NCI-H1417 treated with DMSO at 0.1 percent for 48 hours (cell line): ENCODE results near the gene RCE1.

Experiments used
- DNase-seq: peaks from one replicate; lab custom pipeline; 2025; lab: John Stamatoyannopoulos, UW

RCE1 gene

DNA sequence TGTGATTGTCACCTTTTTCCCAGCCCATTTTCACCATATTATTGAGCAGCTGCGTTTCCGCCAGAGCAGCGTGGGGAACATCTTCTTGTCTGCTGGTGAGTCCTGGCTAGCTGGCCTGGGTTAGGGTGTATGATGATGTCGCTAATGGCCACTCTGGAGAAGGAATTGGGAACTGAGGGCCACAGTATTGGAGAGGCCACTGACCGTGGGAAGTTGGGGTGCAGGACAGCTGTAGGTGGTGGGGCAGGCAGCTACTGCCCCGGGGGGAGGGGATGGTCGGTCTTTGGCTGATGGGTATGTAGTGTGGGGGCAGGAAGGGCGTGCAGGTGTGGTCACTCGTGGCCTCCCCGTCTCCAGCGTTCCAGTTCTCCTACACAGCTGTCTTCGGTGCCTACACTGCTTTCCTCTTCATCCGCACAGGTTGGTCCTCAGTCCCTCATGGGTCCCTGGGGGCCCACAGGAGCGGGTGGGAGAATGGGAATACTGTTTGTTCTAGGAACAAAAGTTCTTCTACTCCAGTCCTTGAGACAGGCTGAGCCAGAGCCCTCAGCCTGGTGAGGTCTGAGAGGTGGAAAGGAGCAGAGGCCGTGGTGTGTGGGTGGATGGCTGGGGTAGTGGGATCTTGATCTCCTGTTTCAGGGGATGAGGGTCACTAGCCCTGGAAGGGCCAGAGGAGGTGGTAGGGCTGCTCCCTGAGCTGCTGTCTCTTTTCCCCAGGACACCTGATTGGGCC lies 2.1 kb downstream of the RCE1 start:
- DNase-seq: no peak

DNA sequence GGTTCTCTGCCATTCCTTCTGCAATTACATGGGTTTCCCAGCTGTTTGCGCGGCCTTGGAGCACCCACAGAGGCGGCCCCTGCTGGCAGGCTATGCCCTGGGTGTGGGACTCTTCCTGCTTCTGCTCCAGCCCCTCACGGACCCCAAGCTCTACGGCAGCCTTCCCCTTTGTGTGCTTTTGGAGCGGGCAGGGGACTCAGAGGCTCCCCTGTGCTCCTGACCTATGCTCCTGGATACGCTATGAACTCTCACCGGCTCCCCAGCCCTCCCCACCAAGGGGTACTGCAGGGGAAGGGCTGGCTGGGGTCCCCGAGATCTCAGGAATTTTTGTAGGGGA lies 2.6 kb downstream of the RCE1 start:
- DNase-seq: no peak

DNA sequence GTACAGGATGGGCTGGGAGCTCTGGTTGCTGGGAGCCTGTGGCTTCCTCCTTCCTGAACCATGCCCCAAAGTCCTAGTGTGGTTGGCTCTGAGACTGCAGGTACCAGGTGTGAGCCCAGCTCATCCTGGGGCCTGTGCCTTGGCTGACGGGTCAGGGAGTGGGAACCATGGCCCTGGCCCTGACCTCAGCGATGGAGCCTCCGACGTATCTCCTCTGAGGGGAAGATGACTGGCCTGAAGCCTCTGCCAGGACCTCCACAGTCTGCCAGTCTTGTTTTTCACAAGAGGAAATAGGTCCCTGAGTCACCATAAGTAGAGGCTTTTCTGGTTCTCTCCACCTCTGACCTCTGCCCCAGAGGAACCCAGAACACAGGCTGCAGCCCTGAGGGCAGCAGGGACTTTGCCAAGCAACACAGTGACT lies 3.4 kb downstream of the RCE1 start:
- no peak for DNase-seq

DNA sequence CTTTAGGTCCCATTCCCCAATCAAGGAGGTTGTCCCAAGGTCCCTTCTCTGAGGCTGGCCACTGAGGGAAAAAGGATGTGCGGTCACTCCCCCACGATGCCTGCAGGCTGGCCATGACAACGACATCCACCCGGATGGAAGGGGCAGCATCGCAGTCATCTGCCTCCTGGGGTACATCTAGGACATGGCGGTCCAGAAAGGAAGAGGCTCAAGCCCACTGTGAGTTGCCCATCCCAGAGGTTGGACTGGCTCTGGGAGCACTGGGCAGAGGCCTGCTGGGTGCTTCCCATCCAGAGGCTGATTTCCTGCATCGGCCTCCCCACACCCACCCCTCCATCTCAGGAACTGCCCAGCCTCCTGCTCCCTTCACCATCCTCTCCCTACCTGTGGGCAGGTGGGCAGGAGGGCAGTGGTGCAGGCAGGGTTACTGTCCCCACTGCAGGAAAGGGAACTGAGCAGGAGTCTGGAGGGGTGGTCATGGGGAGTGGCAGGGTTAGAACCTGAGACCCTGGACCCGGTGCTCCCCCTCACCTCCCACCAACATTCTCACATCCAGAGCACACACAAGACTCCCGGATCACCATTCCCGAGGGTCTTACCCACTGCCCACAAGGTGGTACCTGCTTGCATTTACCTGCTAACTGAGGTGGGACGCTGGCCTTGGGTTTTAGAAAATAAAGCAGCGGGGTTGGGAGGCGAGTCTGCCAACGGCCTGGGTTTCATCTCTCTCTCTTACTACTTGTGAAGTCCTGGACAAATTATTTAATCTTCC lies 4.4 kb downstream of the RCE1 start:
- DNase-seq: no peak

DNA sequence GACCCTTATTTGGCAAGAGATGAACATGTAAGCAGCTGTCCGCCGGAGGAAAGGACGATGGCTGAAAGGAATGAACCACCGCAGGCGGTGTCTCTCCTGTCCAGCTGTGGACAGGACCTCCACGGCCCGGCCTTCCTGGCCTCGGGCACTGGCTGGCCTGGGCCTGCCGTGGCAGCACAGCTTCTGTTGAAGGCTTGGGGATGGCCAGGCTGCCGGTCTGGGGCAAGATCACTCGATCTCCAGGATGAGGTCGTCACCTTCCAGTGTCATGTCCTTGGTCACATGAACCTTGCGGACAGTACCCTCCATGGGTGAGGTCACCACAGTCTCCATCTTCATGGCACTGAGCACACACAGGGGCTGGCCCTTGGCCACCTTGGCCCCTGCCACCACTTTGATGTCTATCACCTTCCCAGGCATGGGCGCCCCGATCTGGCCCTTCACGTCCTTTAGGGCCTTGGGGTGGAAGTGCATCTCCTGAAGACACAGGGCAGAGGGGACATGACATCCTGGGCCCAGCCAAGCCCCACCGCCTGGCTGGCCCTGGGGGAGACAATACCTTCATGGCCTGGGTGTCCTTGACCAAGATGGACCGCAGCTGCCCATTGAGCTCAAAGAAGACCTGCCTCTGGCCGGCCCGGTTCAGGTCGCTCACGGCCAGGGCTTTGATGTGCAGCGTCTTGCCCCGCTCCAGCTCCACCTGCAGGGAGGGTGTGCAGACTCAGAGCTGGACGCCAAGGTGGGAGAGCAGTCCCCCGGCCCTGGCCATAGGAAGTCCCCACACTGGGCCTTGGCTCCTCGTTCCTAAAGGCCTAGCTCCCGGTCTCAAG lies 5.6 kb downstream of the RCE1 start:
- DNase-seq: no peak

DNA sequence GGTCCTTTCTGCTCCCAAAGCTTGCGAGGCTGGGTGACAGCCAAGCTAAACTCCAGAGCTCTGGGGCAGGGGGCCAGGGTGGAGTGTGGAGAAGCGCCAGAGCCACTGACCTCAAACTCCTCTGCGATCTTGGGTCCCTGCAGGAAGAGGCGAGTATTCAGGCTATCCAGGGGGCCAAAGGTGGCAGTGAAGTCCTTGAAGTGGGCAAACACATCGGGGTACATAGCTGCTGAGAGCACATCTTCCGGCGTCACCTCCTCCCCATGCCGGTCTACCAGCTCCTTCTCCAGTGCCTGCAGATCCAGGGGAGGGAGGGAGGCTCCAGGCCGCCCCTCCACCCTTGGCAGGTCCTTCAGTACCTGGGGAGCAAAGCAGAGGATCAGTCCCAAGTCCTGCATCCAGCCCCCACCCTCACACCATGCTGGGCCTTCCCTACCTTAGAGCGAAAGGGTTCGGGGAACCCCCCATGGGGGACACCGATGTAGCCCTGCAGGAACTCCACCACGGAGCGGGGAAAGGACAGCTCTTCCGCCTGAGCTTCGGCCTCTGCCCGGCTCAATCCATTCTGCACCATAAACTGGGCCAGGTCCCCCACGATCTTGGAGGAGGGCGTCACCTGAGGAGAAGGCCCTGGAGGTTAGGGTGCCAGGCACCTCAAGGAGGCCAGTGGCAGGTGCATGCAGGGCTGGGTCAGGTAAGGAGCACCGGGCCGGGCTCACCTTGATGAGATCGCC lies 6.4 kb downstream of the RCE1 start:
- no peak for DNase-seq

DNA sequence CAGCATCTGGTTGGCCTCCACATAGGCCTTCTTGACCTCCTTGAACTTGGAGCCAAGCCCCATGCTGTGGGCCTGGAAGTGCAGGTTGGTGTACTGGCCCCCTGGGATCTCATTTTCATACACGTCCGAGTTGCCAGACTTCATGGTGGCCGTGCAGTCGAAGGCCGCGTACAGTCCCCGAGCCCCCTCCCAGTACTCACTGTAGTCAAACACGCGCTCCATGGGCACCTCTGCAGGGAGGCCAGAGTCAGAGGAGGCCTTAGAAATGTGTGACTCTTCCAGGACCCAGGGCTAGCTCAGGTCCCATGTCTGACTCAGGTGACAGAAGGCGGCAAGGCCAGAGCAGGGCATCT lies 7.0 kb downstream of the RCE1 start:
- no peak for DNase-seq

DNA sequence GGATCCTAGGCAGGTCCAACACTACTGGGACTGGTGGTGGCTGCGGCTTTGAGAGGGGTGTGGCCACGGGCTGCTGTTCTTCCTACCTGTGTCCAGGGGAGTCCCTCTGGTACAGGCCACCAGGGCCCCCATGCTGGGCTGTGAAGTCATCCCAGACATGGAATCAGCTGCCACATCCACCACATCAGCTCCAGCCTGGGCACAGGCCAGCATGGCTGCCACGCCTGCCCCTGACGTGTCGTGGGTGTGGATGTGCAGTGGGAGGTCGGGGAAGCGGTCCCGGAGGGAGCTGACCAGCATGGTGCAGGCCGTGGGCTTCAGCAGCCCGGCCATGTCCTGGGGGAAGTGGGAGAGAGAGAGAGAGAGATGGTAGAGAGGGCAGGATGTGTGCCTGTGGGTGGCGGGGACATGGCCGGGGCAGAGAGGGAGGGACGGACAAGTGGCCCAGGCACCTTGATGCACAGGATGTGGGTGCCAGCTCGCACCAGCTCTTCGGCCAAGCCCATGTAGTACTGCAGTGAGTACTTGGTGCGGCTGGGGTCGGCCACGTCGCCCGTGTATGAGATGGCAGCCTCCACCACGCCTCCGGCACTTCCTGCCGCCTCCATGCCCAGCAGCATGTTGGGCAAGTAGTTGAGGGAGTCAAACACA lies 7.5 kb downstream of the RCE1 start:
- DNase-seq: no peak

DNA sequence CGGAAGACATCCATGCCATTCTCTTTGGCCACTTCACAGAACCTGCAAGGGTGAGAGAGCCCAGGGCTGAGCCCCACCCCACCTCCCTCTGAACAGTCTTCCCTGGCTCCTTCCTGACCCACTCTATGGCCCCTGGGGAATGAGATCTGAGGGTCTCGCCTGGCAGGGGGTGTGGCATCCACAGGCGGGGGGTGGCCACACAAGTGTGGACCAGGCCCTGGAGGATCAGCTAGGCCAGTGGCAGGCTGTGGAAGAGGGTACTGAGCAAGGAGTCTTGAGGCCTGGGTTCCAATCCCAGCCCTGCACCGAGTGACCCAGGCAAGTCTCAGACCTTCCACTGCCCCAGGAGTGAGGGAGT lies 8.0 kb downstream of the RCE1 start:
- no peak for DNase-seq

DNA sequence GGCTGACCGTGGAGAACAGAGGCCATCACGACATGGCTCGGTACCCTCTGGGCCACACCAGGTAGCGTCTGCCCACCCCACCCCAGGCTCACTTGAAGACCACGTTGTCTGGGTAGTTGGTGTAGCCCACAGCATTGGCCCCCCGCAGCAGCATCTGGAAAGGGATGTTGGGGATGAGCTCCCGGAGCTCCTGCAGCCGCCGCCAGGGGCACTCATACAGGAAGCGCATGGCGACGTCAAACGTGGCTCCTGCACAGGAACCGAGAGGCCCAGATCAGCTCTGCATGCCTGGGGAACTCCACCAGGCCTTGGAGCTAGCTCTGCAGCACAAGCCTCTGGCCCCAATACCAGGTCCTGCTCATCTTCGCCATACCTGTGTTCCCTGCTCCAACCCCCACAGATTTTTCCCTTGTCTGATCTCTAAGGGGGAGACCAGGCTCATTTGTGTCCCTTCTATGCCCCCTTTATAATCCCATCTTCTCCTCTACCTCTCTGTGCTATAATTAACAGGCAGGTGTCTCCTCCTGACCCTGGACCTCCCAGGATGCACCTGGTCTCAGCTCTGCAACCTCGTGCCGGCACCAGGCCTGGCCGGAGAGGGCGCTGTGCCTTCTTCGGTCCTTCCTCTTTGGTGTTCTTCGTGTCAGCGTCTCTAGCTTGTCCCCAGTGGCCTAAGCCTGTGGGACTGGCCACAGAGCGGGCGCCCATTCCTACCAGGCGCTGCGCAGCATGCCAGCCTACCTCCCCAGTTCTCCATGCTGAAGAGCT lies 8.6 kb downstream of the RCE1 start:
- DNase-seq: no peak

DNA sequence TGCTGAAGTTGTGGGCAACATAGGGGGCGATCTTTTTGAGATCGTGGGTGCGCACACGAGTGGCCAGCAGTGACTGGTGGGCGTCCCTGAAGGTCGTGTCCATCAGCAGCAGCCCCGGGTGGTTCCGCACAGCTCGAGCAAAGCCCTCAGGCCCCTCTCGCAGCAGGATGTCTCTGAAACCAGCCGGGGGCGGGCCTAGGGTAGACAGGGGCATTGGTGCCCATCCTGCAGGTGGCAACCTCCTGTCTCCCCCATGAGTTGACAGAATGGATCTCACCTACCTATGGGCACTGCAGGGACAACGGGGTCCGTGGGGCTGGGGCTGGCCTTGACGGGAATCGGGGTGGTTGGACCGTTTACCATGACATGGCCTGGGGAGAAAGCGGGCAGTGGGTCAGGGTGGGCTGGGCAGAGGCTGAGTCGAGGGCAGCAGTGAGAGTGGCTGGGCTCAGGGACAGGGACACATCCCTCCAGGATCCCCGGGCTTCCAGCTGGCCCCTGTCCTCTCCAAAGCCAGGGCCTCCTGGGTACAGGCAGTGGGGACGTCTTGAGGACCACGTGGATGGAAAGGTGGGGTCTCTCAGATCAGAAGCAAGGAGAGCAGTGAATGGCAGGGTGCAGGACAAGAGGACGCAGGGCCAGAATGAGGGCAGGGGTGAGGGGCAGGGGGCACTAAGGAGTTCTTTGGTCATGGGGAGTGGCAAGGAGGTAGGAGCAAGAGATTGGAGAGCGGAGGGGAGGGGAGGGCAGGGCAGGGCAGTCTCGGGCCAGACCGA lies 9.4 kb downstream of the RCE1 start:
- DNase-seq: no peak

DNA sequence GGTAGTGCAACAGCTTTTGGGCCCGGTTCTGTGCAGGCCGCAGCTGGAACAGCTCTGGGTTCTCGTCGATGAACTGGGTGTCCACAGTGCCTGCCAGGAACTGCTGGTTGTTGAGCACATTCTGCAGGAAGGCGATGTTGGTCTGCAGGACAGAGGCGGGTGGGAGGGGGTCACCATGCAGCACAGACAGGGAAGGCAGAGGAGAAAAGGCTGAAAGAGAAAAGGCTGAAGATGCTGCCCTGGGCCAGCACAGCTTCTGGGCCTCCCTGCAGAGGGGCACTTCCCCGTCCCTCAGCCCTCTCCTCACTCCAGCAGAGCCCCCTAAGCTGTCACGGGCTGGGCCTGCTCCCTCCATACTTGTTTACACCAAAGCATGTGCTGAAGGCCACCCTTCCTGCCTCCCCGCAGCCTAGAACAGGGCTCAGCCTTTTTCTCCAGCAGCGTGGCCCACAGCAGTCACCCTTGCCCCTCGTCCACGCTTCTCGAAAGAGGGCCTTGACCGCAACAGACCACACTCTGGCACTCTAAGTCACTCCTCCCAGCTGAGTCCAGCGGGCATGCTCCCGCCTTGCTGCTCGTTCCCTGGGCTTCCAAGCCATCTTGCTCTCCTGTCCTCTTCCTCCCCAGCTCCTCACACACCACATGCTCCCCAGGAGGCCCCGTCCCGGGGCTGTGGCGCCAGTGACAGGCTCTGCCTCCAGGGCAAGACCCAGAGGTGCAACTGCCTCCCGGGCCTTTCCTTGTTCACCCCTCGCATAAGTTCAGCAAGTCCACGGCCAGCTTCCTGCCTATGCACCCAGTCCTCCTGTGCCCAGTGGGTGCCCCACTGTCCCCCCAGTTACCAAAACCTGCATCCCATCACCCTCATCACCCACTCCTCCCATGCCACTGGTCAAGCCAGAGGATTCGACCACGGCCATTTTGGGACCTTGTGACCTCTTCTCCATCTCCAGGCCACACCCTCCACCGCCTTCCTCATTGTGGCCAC lies 10.3 kb downstream of the RCE1 start:
- no peak for DNase-seq

DNA sequence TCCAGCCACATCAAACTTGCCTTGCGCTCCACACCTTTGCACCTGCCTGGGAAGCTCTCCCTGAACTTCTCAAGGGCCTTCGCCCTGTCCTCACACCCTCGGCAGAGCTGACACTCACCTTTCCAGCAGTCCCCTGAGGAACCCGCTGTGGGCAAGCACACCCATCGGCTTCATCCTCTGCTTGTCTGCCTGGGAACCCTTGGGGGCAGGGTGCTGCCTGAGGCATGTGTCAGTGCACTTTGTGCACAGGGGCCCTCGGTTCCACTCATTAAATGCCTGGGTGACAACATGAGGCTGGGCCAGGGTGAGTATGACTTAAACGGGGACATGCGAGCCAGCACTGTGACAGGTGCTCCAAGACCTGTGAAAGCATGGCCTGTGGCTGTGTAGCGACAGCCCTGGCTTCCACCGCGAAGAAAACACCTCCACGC lies 11.0 kb downstream of the RCE1 start:
- no peak for DNase-seq

DNA sequence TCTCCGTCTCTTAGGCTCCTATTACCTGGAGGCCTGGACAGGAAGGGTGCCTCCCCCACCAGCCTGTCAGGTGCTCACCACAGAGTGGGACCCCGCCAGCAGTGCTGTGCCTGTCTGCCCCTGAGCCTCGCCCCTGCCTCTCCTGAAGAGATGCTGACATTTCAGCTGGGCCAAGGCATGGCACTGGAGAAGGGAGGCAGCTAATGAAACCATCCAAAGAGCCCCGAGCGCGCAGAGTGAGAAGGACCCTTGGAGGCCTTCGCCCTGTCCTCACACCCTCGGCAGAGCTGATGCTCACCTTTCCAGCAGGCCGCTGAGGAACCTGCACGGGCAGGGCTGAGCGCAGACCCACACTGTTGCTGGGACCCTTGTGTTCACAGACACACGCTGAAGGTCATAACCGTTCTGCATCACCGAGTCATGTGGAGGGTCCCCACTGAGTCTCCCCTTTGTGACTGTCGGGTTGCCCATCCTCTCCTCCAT lies 11.5 kb downstream of the RCE1 start:
- no peak for DNase-seq

DNA sequence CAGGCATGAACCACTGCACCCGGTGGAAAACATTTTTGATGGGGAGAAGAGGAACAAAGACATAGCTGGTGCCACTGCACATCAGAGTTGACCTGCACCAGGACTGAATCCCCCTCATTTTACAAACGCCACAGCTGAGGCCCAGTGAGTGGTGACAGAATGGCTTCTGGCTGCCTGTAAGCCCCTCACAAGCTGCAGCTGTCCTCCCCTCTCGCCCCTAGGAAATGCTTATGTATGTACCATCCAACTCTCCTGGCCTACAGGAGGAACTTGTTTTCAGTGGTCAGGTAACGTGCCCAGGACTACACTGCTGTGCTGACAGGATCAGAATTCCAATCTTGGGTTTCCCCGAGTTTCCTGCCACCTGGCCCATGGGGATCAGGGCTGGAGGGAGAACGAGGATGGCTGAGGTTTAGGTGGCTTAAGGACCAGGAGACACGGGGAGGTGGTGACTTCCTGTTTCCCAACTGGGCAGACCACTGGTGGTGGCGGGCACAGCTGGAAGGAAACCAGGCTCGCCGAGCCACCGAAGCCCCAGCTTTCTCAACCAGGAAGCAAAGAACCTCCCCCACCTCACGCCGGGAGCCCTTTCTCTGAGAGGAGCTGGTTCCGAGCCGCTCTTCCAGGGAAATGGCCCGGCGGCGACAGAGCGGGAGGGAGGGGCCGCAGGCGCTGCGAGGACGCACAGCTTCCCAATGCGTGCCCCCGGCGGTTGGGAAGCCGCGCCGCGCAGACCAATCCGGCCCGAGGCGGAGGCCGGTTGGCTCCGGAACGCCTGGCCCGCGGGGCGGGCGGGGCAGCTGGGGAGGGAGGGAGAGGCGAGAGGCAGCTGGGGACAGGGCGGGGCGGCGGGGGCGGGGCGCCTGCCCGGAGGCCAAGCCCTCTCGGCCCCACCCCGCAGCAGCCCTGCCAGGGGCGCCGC lies 12.6 kb downstream of the RCE1 start:
- DNase-seq: no peak

DNA sequence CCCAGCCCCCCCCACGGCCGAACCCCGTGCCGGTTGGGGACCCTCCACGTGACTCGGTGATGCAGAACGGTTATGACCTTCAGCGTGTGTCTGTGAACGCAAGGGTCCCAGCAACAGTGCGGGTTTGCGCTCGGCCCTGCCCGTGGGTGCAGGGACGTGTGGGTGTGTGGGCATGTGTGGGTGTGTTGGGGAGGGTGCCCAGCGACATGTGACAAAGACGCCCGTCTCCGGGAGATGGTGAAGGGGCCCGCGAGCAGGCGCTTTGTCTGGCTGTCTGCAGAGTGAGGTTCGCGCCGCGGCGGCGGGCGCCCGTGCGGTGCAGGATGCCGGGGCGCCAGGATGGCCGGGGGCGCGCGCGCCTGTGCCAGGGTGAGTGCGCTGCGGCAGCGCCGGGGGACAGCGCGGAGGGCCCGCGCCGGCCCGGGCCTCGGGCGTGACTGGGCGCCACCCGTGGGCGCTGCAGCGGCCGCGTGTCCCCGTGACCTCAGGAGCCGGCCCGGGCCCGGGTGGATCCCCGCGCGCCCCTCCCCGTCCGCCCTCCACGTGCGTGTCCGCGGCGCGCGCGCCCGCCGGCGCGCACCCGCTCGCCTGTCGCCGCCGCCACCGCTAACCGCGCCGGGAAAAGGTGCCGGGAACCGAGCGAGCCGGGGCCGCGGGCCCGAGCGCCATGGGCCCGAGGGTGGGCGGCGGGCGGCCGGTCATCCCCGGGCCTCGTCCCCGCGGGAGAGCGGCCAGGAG lies 13.4 kb downstream of the RCE1 start, which contains the start of gene LRFN4:
LRFN4 (plus strand) TSS at position 569 of the 738 bp plus-strand sequence. CDS start 681 bp downstream, outside the sequence.
- no peak for DNase-seq
